Pancreas (tissue), 10 donors: ENCODE measurements around the gene ARMC7. TPM values are rescaled to one million over a fixed set of nuclear protein-coding genes. Genes with fewer than 3 reads are reported as not detected.

ENCODE experiments used
- ATAC-seq, 4 donors: fragments of 200-7000 bp; cut with Tn5 transposase; one replicate each; pipeline versions ENCODE4 v1.8.0 to v1.9.1; 2020; ENCODE audit warnings: mild to moderate bottlenecking in 4 of 4, moderate library complexity in 4 of 4
- DNase-seq, 6 donors: peaks; one replicate each; pipeline ENCODE4 v3.0.0-alpha.2; 2020
- FAIRE-seq: peaks from 2 replicates; lab custom pipeline; 2012; peaks lifted over from hg19 to GRCh38; lab: Jason Lieb, UNC
- H3K27ac ChIP-seq, 4 donors: fragments of 200-600 bp; sonication (generic); 1 replicate in 3 of 4; 2 replicates in 1 of 4; pipeline versions ENCODE4 v1.5.0 to v1.8.0; 2020
- H3K27me3 ChIP-seq, 4 donors: fragments of 200-600 bp; one replicate each; pipeline ENCODE4 v1.8.0; 2021
- H3K36me3 ChIP-seq, 3 donors: fragments of 200-600 bp; sonication (generic) in 1 of 3; one replicate each; pipeline versions ENCODE4 v1.5.0 to v1.8.0; 2020 to 2021
- H3K4me1 ChIP-seq, 3 donors: fragments of 200-600 bp; one replicate each; pipeline ENCODE4 v1.8.0; 2021
- H3K4me3 ChIP-seq, 4 donors: fragments of 200-600 bp; sonication (generic) in 2 of 4; one replicate each; pipeline versions ENCODE4 v1.5.0 to v1.8.0; 2020 to 2021
- H3K9me3 ChIP-seq, 4 donors: fragments of 200-600 bp; one replicate each; pipeline ENCODE4 v1.8.0; 2021
- WGBS, 2 donors: extraction: QIAGEN DNeasy Blood & Tissue Kit; methylation state at CpG; one replicate each; pipeline ENCODE4 v1.1.7; 2013; 5-methylcytosine and 5-hydroxymethylcytosine counted together
- intact Hi-C, 3 donors: fragments of 100-400 bp; cut with DNase I; formaldehyde crosslinking; loops; one replicate each; pipeline versions ENCODE4 v1.11.1 to v1.14.2; 2022
- polyA plus RNA-seq, 2 donors: library from polyadenylated mRNA; stranded (reverse); fragments of 200-250 nt; gene quantifications; one replicate each; pipeline ENCODE4 v1.2.3, GENCODE V29; 2013
- total RNA-seq, 6 donors: library from RNA; stranded (reverse); fragmentation: NEBNext Ultra II Directional in 4 of 6; extraction: Animal tissue kit (Norgen Biotek cat#: 25700) in 4 of 6; gene quantifications; one replicate each; pipeline versions ENCODE4 v1.2.1 to v1.2.4, GENCODE V29; 2021 to 2023
- TF ChIP-seq, protein P1 (sequence below), 4 donors: fragments of 200-600 bp; sonication (generic) in 3 of 4; IDR thresholded peaks; one replicate each; pipeline versions ENCODE4 v1.5.0 to v1.8.0; 2021; ENCODE audit warnings: antibody characterized with exemption in 4 of 4
- donor health status: healthy with polysubstance abuse.
- donor health status: DM: no; HTN: no; CAD: no; lungs with moderate emphysema.
- donor health status: DM: no; HTN: no; CAD: no.
- donor health status: control.
- donor health status: control.
- donor health status: Bipolar disorder and iron deficiency.
- donor health status: DM: yes; HTN: yes; CAD: no.
- donor health status: DM: no; HTN: no; CAD: no.
- donor health status: DM: no; HTN: no; CAD: no.
- donor health status: DM: yes; HTN: yes; CAD: no.

Gene ARMC7
- total and polyA plus RNA-seq, 8 donors, result 2.3 to 7.4 (median 4.9) TPM

DNA sequence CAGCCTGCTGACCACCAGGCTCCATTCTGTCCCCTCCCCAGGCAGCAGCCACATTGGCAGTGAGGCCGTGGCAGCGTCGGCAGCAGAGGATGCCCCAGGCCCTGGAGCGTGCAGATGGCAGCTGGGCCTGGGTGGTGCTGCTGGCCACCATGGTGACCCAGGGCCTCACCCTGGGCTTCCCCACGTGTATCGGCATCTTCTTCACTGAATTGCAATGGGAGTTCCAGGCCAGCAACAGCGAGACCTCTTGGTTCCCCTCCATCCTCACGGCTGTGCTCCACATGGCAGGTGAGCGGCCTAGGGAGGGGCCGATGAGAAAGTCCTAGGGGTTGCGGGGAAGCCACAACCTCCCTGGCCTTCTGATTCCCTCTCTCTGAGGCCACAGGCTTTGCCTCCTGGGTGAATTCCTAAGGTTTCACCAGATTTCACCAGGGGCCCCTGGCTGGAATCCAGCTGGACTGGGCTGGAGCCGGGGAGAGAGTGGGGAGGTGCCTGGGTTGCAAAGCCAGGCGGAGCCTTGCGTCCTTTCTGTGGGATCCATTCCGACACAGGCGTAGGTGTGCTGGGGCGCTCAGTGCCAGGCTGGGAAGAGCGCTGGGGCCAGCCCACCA is 16.1 kb upstream of the ARMC7 start:
- H3K27ac ChIP-seq, result no peak overlapping the region
- FAIRE-seq (no peak), DNase-seq (no peak), ATAC-seq (no peak)
- no peaks in the 10 kb centered on the region for H3K36me3 ChIP-seq
- WGBS, 2 donors, result 83 to 87% methylated on average over 18 of the region's 18 CpGs
- TF ChIP-seq, protein P1, sequence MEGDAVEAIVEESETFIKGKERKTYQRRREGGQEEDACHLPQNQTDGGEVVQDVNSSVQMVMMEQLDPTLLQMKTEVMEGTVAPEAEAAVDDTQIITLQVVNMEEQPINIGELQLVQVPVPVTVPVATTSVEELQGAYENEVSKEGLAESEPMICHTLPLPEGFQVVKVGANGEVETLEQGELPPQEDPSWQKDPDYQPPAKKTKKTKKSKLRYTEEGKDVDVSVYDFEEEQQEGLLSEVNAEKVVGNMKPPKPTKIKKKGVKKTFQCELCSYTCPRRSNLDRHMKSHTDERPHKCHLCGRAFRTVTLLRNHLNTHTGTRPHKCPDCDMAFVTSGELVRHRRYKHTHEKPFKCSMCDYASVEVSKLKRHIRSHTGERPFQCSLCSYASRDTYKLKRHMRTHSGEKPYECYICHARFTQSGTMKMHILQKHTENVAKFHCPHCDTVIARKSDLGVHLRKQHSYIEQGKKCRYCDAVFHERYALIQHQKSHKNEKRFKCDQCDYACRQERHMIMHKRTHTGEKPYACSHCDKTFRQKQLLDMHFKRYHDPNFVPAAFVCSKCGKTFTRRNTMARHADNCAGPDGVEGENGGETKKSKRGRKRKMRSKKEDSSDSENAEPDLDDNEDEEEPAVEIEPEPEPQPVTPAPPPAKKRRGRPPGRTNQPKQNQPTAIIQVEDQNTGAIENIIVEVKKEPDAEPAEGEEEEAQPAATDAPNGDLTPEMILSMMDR (IDR thresholded peaks at IDR 0.05), result no peak
- H3K9me3 ChIP-seq, result no peaks in the 10 kb centered on the region
- H3K27me3 ChIP-seq, result no peaks in the 10 kb centered on the region
- H3K4me1 ChIP-seq, result no peaks in the 10 kb centered on the region
- no peak overlapping the region for H3K4me3 ChIP-seq
- intact Hi-C loops, result no loop called here

DNA sequence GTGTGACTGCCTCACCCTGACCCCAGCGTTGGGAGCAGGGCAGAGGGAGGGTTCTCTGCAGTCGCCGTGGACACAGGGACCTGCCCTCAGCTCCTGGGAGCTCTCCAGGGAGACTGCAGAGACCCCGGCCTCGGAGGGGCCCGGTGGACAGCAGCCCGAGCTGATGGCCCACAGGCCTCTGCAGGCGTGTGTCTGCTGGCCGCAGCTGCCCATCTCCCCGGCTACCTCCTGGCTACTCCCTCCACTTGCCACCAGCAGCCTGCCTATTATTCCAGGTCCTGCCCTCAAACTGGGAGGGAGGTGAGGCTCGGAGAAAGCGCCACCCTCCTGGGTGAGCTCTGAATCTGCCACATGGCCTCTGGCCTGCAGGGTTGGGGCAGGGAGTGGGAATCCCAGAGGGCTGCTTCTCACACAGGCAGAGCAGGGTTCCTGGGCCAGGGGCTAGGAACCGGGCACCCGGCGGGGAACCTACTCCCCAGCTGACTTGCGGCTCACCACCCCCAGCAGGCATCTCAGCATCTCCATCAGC is 14.8 kb upstream of the ARMC7 start:
- FAIRE-seq (no peak), ATAC-seq (no peak), DNase-seq (no peak)
- no peaks in the 10 kb centered on the region for H3K36me3 ChIP-seq
- intact Hi-C loops, result no loop called here
- no peaks in the 10 kb centered on the region for H3K27me3 ChIP-seq
- TF ChIP-seq, protein P1 (IDR thresholded peaks at IDR 0.05), result no peak
- H3K4me3 ChIP-seq, result no peak overlapping the region
- no peaks in the 10 kb centered on the region for H3K9me3 ChIP-seq
- WGBS, 2 donors, result 80 to 82% methylated on average over 16 of the region's 16 CpGs
- no peak overlapping the region for H3K27ac ChIP-seq
- no peaks in the 10 kb centered on the region for H3K4me1 ChIP-seq

DNA sequence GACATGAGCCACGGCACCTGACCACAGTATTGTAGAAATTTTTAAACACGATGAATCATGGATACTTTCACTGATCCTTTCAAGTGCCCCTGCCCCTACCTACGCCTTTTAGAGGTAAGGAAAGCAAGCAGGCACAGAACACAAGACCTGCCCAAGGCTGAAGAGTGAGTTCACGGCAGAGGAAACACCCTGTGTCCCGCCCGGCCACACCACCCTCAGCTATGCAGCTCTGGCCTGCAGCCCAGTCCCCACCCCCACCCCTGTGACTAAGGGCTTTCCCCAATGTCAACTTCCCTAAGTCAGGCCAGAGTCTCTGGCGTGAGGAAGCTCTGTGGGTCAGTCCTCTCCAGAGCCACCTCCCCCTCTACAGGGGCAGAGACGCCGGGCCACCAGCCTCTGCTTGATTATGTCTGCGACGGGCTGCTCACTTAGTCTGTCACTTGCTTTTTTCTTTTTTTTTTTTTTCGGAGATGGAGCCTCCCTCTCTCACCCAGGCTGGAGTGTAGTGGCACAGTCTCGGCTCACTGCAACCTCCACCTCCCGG is 13.6 kb upstream of the ARMC7 start:
- WGBS, 2 donors, result 34 to 38% methylated on average over 14 of the region's 14 CpGs
- no peaks in the 10 kb centered on the region for H3K27me3 ChIP-seq
- FAIRE-seq, result no peak
- intact Hi-C loops, result no loop called here
- peak overlapping the region in 3 of 4 donors; percentile 50 to 61 (median 51) for H3K27ac ChIP-seq
- H3K9me3 ChIP-seq, result no peaks in the 10 kb centered on the region
- TF ChIP-seq, protein P1 (IDR thresholded peaks at IDR 0.05), result no peak
- H3K4me3 ChIP-seq, result no peak overlapping the region
- no peaks in the 10 kb centered on the region for H3K4me1 ChIP-seq
- ATAC-seq, result peak; percentile 81 to 90 (median 88)
- no peaks in the 10 kb centered on the region for H3K36me3 ChIP-seq
- DNase-seq, result peak in 5 of 6 donors; percentile 52 to 75 (median 72)

- intact Hi-C loops, result no loop called here
- Histone ChIP-seq H3K36me3 (no peaks in the 10 kb centered on the region), H3K4me1 (no peaks in the 10 kb centered on the region), H3K27ac (no peak overlapping the region), H3K9me3 (no peaks in the 10 kb centered on the region), H3K4me3 (no peak overlapping the region), H3K27me3 (no peaks in the 10 kb centered on the region)
- 71% methylated on average over 7 of the region's 7 CpGs for WGBS, 2 donors
- ATAC-seq (peak in 1 of 4 donors; percentile 67), DNase-seq (no peak), FAIRE-seq (no peak)
- TF ChIP-seq, protein P1 (IDR thresholded peaks at IDR 0.05), result no peak
These were observed 11.9 kb upstream of the ARMC7 start for GRCh38 chr17:75097865-75098264.

DNA sequence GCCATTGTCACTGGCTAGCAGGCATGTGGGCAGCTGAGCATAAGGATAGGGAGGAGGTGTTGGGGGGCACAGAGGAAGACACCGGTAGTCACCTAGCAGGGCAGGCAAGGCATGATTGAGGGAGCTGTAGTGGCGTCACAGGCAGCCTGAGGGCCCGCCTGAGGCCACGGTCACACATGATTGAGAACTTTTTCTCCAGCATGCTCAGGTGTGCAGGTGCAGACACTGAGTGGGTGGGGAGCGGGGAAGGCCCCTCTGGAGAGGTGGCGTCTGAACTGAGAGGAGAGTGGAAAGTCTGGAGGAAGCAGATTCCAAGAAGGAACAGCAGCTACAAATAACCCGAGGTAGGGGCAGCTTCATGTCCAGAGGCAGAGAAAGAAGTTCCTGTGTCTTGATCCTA is 10.9 kb upstream of the ARMC7 start:
- H3K27me3 ChIP-seq, result no peaks in the 10 kb centered on the region
- no peak overlapping the region for H3K4me3 ChIP-seq
- no peak for DNase-seq
- no peaks in the 10 kb centered on the region for H3K4me1 ChIP-seq
- intact Hi-C loops, result no loop called here
- TF ChIP-seq, protein P1 (IDR thresholded peaks at IDR 0.05), result no peak
- FAIRE-seq, result no peak
- 90 to 96% methylated on average over 7 of the region's 7 CpGs for WGBS, 2 donors
- no peaks in the 10 kb centered on the region for H3K9me3 ChIP-seq
- H3K36me3 ChIP-seq, result no peaks in the 10 kb centered on the region
- ATAC-seq, result no peak
- H3K27ac ChIP-seq, result no peak overlapping the region
